Panc1 (cell line): Measurements from ENCODE around the gene CHN1. TPM values are rescaled to one million over a fixed set of nuclear protein-coding genes. Genes with fewer than 3 reads are reported as not detected.

ENCODE experiments used
- ATAC-seq: fragments of 200-7000 bp; cut with Tn5 transposase; 2 replicates; pipeline ENCODE4 v1.9.1; 2020; ENCODE audit warnings: mild to moderate bottlenecking, moderate library complexity
- BruUV-seq: library from RNA; stranded (reverse); fragments of 400-500 nt; replicated peaks from 2 replicates; lab custom pipeline; 2021; lab: Mats Ljungman, UMichigan
- CTCF ChIA-PET: fragments of 300-600 bp; sonication (Branson Sonifier 250); formaldehyde crosslinking; loops from one replicate; lab custom pipeline; 2022; ENCODE audit warnings: antibody characterized with exemption; lab: Charles Lee
- POLR2A ChIA-PET: fragments of 300-600 bp; sonication (Branson Sonifier 250); formaldehyde crosslinking; loops from one replicate; lab custom pipeline; 2022; ENCODE audit warnings: antibody characterized with exemption; lab: Charles Lee
- DNase-seq: peaks from one replicate; pipeline ENCODE4 v3.0.0-alpha.2; 2010; ENCODE audit warnings: low read depth, low spot score
- H3K27ac ChIP-seq: 2 replicates; pipeline ENCODE4 v1.5.1; 2011; ENCODE audit warnings: mild to moderate bottlenecking, low read length, inconsistent platforms
- H3K27me3 ChIP-seq: fragments of 200-500 bp; sonication (Bioruptor generic); 2 replicates; pipeline ENCODE4 v1.6.0; 2014; ENCODE audit warnings: low read length, inconsistent platforms; ENCODE audit not compliant: control insufficient read depth, insufficient read depth
- H3K36me3 ChIP-seq: fragments of 200-500 bp; sonication (Bioruptor generic); 2 replicates; pipeline ENCODE4 v1.5.1; 2014; ENCODE audit warnings: inconsistent platforms, mild to moderate bottlenecking, low read length, moderate library complexity; ENCODE audit not compliant: control insufficient read depth, insufficient read depth
- H3K4me1 ChIP-seq: 2 replicates; pipeline ENCODE4 v1.5.1; 2011; ENCODE audit warnings: inconsistent platforms, mild to moderate bottlenecking, low read length, moderate library complexity; ENCODE audit not compliant: control insufficient read depth, insufficient read depth
- H3K4me3 ChIP-seq, 2 experiments: 2 replicates each; pipeline ENCODE4 v1.5.1; 2011 to 2012; ENCODE audit warnings: low read depth in 2 of 2, low read length in 2 of 2, mild to moderate bottlenecking in 2 of 2, inconsistent platforms in 1 of 2, moderate library complexity in 1 of 2
- H3K9me3 ChIP-seq: fragments of 200-500 bp; sonication (Bioruptor generic); 2 replicates; pipeline ENCODE4 v1.5.1; 2014; ENCODE audit warnings: low read depth, mild to moderate bottlenecking, inconsistent platforms, low read length, moderate library complexity; ENCODE audit not compliant: control insufficient read depth, insufficient read depth
- CTCF ChIP-seq: fragments of 450-650 bp; IDR thresholded peaks from 2 replicates; pipeline ENCODE4 v1.5.1; 2017; ENCODE audit warnings: mild to moderate bottlenecking
- POLR2AphosphoS5 ChIP-seq: IDR thresholded peaks from 2 replicates; pipeline ENCODE4 v1.6.1; 2012; ENCODE audit warnings: mild to moderate bottlenecking, low read depth, low read length, moderate library complexity
- REST ChIP-seq, 2 experiments: IDR thresholded peaks; 2 replicates each; pipeline ENCODE4 v1.6.1; 2011 to 2012; ENCODE audit warnings: low read depth in 2 of 2, control low read depth in 1 of 2, low read length in 1 of 2, mild to moderate bottlenecking in 1 of 2, moderate library complexity in 1 of 2; ENCODE audit not compliant: insufficient read depth in 1 of 2
- SIN3A ChIP-seq: IDR thresholded peaks from 2 replicates; pipeline ENCODE4 v1.6.1; 2012; ENCODE audit warnings: low read depth, mild to moderate bottlenecking, low read length, moderate library complexity, borderline replicate concordance; ENCODE audit not compliant: insufficient read depth
- TCF7L2 ChIP-seq: IDR thresholded peaks from 2 replicates; pipeline ENCODE4 v1.6.1; 2011; ENCODE audit warnings: mild to moderate bottlenecking, low read depth, low read length, inconsistent platforms
- in situ Hi-C: cut with HindIII; loops from 2 replicates; pipeline ENCODE4 v1.10.0; 2016; ENCODE audit warnings: low sequenced_read_pairs, low pct_unique_long_range_greater_than_20kb
- intact Hi-C: fragments of 100-400 bp; cut with micrococcal nuclease; formaldehyde crosslinking; loops from one replicate; pipeline ENCODE4 v1.10.0; 2022; ENCODE audit not compliant: unreplicated experiment
- total RNA-seq: library from RNA; stranded (reverse); gene quantifications from one replicate; pipeline ENCODE4 v1.2.1, GENCODE V29; 2021; ENCODE audit not compliant: unreplicated experiment

CHN1 gene
- total RNA-seq, 1 experiment from 2014 or later = 20.8 TPM

- intact Hi-C loops = no loop called here
- CTCF ChIA-PET = no interaction called here
- Histone ChIP-seq H3K27me3 (no peaks in the 10 kb centered on the region), H3K27ac (no peak overlapping the region), H3K9me3 (no peaks in the 10 kb centered on the region), H3K36me3 (no peaks in the 10 kb centered on the region), H3K4me3 (no peak overlapping the region), H3K4me1 (peaks cover 2% of the 10 kb centered on the region; the same call in 1 of the 2 replicates)
- no peak for DNase-seq
- no peak for TF ChIP-seq TCF7L2
- TF ChIP-seq SIN3A = no peak
- no peak for TF ChIP-seq POLR2AphosphoS5
- TF ChIP-seq CTCF = no peak
- TF ChIP-seq REST (IDR thresholded peaks at IDR 0.05; ENCODE audit: insufficient read depth in 1 of 2, low read depth in 2 of 2, low read length in 1 of 2) = no peak
- in situ Hi-C loops = no loop called here
- POLR2A ChIA-PET = no interaction called here
- ATAC-seq = no peak
- BruUV-seq = no TSS peak
Observed at GRCh38 chr2:174841936-174842335, 163.2 kb downstream of the CHN1 start.

GRCh38 chr2:174841350-174841749 lies 163.8 kb downstream of the CHN1 start:
- Histone ChIP-seq H3K36me3 (no peaks in the 10 kb centered on the region), H3K4me1 (no peaks in the 10 kb centered on the region), H3K27ac (no peak overlapping the region), H3K9me3 (no peaks in the 10 kb centered on the region), H3K4me3 (no peak overlapping the region), H3K27me3 (no peaks in the 10 kb centered on the region)
- ChIA-PET CTCF (no interaction called here), POLR2A (no interaction called here)
- TF ChIP-seq SIN3A (no peak), REST (IDR thresholded peaks at IDR 0.05; ENCODE audit: insufficient read depth in 1 of 2, low read depth in 2 of 2, low read length in 1 of 2) (no peak), TCF7L2 (no peak), POLR2AphosphoS5 (no peak), CTCF (no peak)
- intact Hi-C loops (no loop called here), in situ Hi-C loops (no loop called here)
- ATAC-seq = no peak
- no peak for DNase-seq
- no TSS peak for BruUV-seq
